H1 (cell line): Measurements from ENCODE around the gene NKG7. TPM values are rescaled to one million over a fixed set of nuclear protein-coding genes. Genes with fewer than 3 reads are reported as not detected.

Experiments used
- CTCF ChIA-PET: fragments of 300-600 bp; sonication (Branson Sonifier 250); formaldehyde crosslinking; loops from one replicate; lab custom pipeline; 2021; ENCODE audit not compliant: partially characterized antibody; lab: Charles Lee
- POLR2A ChIA-PET: fragments of 300-600 bp; sonication (Branson Sonifier 250); formaldehyde crosslinking; loops from one replicate; lab custom pipeline; 2021; ENCODE audit warnings: inconsistent platforms; ENCODE audit not compliant: partially characterized antibody; lab: Charles Lee
- DNase-seq, 2 experiments: peaks; one replicate each; pipeline versions ENCODE4 v3.0.0 to v3.0.0-alpha.2; 2010 to 2022; ENCODE audit warnings: low spot score in 2 of 2, low read depth in 1 of 2, mixed read lengths in 1 of 2
- FAIRE-seq: peaks from 2 replicates; lab custom pipeline; 2011; peaks lifted over from hg19 to GRCh38; lab: Jason Lieb, UNC
- H2AFZ ChIP-seq: 2 replicates; pipeline ENCODE4 v1.8.1; 2012; ENCODE audit warnings: low read length, inconsistent platforms
- H2AK5ac ChIP-seq: 2 replicates; pipeline ENCODE4 v1.6.1; 2013; ENCODE audit warnings: low read depth, low read length
- H2BK120ac ChIP-seq: replicated peaks from 2 replicates; pipeline ENCODE3; 2013; ENCODE audit warnings: low read depth, low read length, inconsistent platforms
- H2BK12ac ChIP-seq: 2 replicates; pipeline ENCODE4 v1.6.1; 2013; ENCODE audit warnings: low read depth, low read length
- H2BK15ac ChIP-seq: 2 replicates; pipeline ENCODE4 v1.6.1; 2013; ENCODE audit warnings: low read length
- H2BK20ac ChIP-seq: 2 replicates; pipeline ENCODE4 v1.6.1; 2013; ENCODE audit warnings: low read length
- H2BK5ac ChIP-seq: 2 replicates; pipeline ENCODE4 v1.6.1; 2013; ENCODE audit warnings: low read depth, low read length
- H3K14ac ChIP-seq: 2 replicates; pipeline ENCODE4 v1.6.1; 2013; ENCODE audit warnings: inconsistent platforms; ENCODE audit not compliant: insufficient read length
- H3K18ac ChIP-seq: 2 replicates; pipeline ENCODE4 v1.6.1; 2013; ENCODE audit warnings: low read length; ENCODE audit errors: extremely low read depth
- H3K23ac ChIP-seq: 2 replicates; pipeline ENCODE4 v1.6.1; 2013; ENCODE audit warnings: inconsistent platforms; ENCODE audit not compliant: insufficient read length
- H3K23me2 ChIP-seq: 2 replicates; pipeline ENCODE4 v1.6.1; 2013; ENCODE audit warnings: low read depth, low read length
- H3K27ac ChIP-seq: 2 replicates; pipeline ENCODE4 v1.6.1; 2011; ENCODE audit warnings: low read depth, low read length, inconsistent platforms
- H3K27me3 ChIP-seq, 4 experiments: replicated peaks in 1 of 4; 1 replicate in 1 of 4; 2 replicates in 3 of 4; pipeline versions ENCODE4 v1.6.1 to v1.8.1; 2011 to 2013; ENCODE audit warnings: low read length in 3 of 4, mild to moderate bottlenecking in 3 of 4, inconsistent platforms in 2 of 4, mixed read lengths in 2 of 4, moderate library complexity in 1 of 4; ENCODE audit not compliant: control insufficient read depth in 3 of 4, insufficient read depth in 3 of 4; ENCODE audit errors: extremely low read depth in 1 of 4
- H3K36me3 ChIP-seq, 4 experiments: 2 replicates each; pipeline versions ENCODE4 v1.6.1 to v1.8.1; 2011 to 2013; ENCODE audit warnings: mild to moderate bottlenecking in 4 of 4, low read length in 3 of 4, moderate library complexity in 2 of 4, control low read depth in 1 of 4, inconsistent platforms in 1 of 4; ENCODE audit not compliant: insufficient read depth in 4 of 4, control insufficient read depth in 2 of 4
- H3K4ac ChIP-seq: replicated peaks from 2 replicates; pipeline ENCODE3; 2013; ENCODE audit warnings: low read length, low read depth, mixed read lengths, inconsistent platforms; ENCODE audit not compliant: insufficient read length
- H3K4me1 ChIP-seq, 4 experiments: replicated peaks in 1 of 4; 1 replicate in 1 of 4; 2 replicates in 3 of 4; pipeline versions ENCODE4 v1.6.1 to v1.8.1; 2011 to 2013; ENCODE audit warnings: low read length in 3 of 4, inconsistent platforms in 2 of 4, mixed read lengths in 1 of 4; ENCODE audit not compliant: insufficient read depth in 4 of 4, control insufficient read depth in 3 of 4
- H3K4me2 ChIP-seq, 2 experiments: 2 replicates each; pipeline versions ENCODE4 v1.6.1 to v1.8.1; 2011 to 2013; ENCODE audit warnings: low read depth in 2 of 2, low read length in 2 of 2, control low read depth in 1 of 2, inconsistent platforms in 1 of 2, mild to moderate bottlenecking in 1 of 2; ENCODE audit not compliant: insufficient read depth in 1 of 2
- H3K4me3 ChIP-seq, 4 experiments: fragments of 200-600, 300-600 bp in 1 of 4; sonication (generic), shearing (Covaris generic), sonication (Bioruptor Twin) in 1 of 4; 2 replicates each; pipeline versions ENCODE4 v1.5.1 to v1.8.1; 2011 to 2016; ENCODE audit warnings: low read length in 4 of 4, low read depth in 3 of 4, control low read depth in 2 of 4, inconsistent platforms in 2 of 4, mild to moderate bottlenecking in 2 of 4, mixed read lengths in 1 of 4, moderate library complexity in 1 of 4; ENCODE audit not compliant: insufficient read depth in 2 of 4; ENCODE audit errors: extremely low read depth in 1 of 4
- H3K56ac ChIP-seq: replicated peaks from 2 replicates; pipeline ENCODE3; 2013; ENCODE audit warnings: low read depth, mild to moderate bottlenecking, mixed read lengths, low read length, inconsistent platforms; ENCODE audit not compliant: insufficient read length
- H3K79me1 ChIP-seq: 2 replicates; pipeline ENCODE4 v1.6.1; 2013; ENCODE audit warnings: low read depth, low read length, control low read depth
- H3K79me2 ChIP-seq, 2 experiments: 2 replicates each; pipeline versions ENCODE4 v1.6.1 to v1.8.1; 2012 to 2013; ENCODE audit warnings: low read length in 2 of 2, mild to moderate bottlenecking in 2 of 2, inconsistent platforms in 1 of 2; ENCODE audit not compliant: insufficient read depth in 2 of 2, control insufficient read depth in 1 of 2
- H3K9ac ChIP-seq, 4 experiments: replicated peaks in 1 of 4; 1 replicate in 1 of 4; 2 replicates in 3 of 4; pipeline versions ENCODE4 v1.6.1 to v1.8.1; 2011 to 2013; ENCODE audit warnings: low read depth in 3 of 4, low read length in 3 of 4, control low read depth in 2 of 4, mild to moderate bottlenecking in 2 of 4, moderate library complexity in 2 of 4, inconsistent platforms in 1 of 4; ENCODE audit errors: extremely low read depth in 1 of 4
- H3K9me3 ChIP-seq, 2 experiments: 2 replicates each; pipeline versions ENCODE4 v1.6.1 to v1.8.1; 2012 to 2013; ENCODE audit warnings: mild to moderate bottlenecking in 2 of 2, moderate library complexity in 2 of 2, control low read depth in 1 of 2, inconsistent platforms in 1 of 2, low read depth in 1 of 2, low read length in 1 of 2, mixed read lengths in 1 of 2; ENCODE audit not compliant: insufficient read depth in 2 of 2
- H4K20me1 ChIP-seq, 2 experiments: replicated peaks in 1 of 2; 2 replicates each; pipeline versions ENCODE3 to v1.8.1; 2011 to 2013; ENCODE audit warnings: inconsistent platforms in 2 of 2, low read length in 2 of 2, mild to moderate bottlenecking in 1 of 2; ENCODE audit not compliant: insufficient read depth in 2 of 2, control insufficient read depth in 1 of 2
- H4K5ac ChIP-seq: 2 replicates; pipeline ENCODE4 v1.6.1; 2013; ENCODE audit warnings: low read length, low read depth, mixed read lengths, inconsistent platforms; ENCODE audit not compliant: insufficient read length
- H4K8ac ChIP-seq: 2 replicates; pipeline ENCODE4 v1.8.0; 2013; ENCODE audit warnings: mild to moderate bottlenecking, moderate library complexity, low read length, inconsistent platforms; ENCODE audit not compliant: insufficient read depth; ENCODE audit errors: extremely low read depth
- H4K91ac ChIP-seq: replicated peaks from 2 replicates; pipeline ENCODE3; 2013; ENCODE audit warnings: low read length, mixed read lengths, inconsistent platforms; ENCODE audit not compliant: insufficient read length
- CBX8 ChIP-seq: fragments of 300-800, 300-1000 bp; sonication (generic); IDR thresholded peaks from 2 replicates; pipeline ENCODE4 v1.7.1; 2016; ENCODE audit warnings: low read depth, low read length, borderline replicate concordance
- CHD2 ChIP-seq: IDR thresholded peaks from 2 replicates; pipeline ENCODE4 v1.6.1; 2012; ENCODE audit warnings: low read length, improper control_type of control experiment
- PHF8 ChIP-seq: fragments of 200-600 bp; sonication (generic); conservative IDR thresholded peaks from 2 replicates; pipeline ENCODE4 v1.7.1; 2012; ENCODE audit warnings: low read depth, mild to moderate bottlenecking, inconsistent platforms, low read length, moderate library complexity
- RNF2 ChIP-seq: fragments of 200-900, 300-1000 bp; sonication (generic); IDR thresholded peaks from 2 replicates; pipeline ENCODE4 v1.7.1; 2016; ENCODE audit warnings: borderline replicate concordance, low read depth, mild to moderate bottlenecking, antibody characterized with exemption, low read length; ENCODE audit not compliant: poor library complexity, severe bottlenecking; ENCODE audit errors: missing control alignments
- WGBS, 2 experiments: shearing (Covaris generic) in 1 of 2; methylation state at CpG; one replicate each; pipeline versions ENCODE4 v1.1.6 to v1.1.7; 2013 to 2015; ENCODE audit warnings: low lambda C conversion rate in 2 of 2, mixed read lengths in 2 of 2, inconsistent platforms in 1 of 2, low coverage in 1 of 2, missing lambda C conversion rate in 1 of 2; ENCODE audit not compliant: insufficient replicate concordance in 2 of 2, insufficient coverage in 1 of 2, insufficient read length in 1 of 2; ENCODE audit errors: extremely low coverage in 1 of 2, missing lambda C conversion rate in 1 of 2; 5-methylcytosine and 5-hydroxymethylcytosine counted together
- long read RNA-seq, 2 experiments: library from RNA in 1 of 2; library from capped mRNA in 1 of 2; stranded (forward); transcript quantifications; one replicate each; pipeline ENCODE4 v2.0.0, GENCODE V29; 2021; ENCODE audit warnings: inconsistent platforms in 1 of 2
- polyA minus RNA-seq, 3 experiments: library from RNA; depleted of rRNA, polyadenylated mRNA; stranded (reverse); fragments of >200 nt; gene quantifications; 1 replicate in 2 of 3; 2 replicates in 1 of 3; pipeline ENCODE4 v1.2.3, GENCODE V29; 2011
- polyA plus RNA-seq, 7 experiments: library from polyadenylated mRNA; depleted of rRNA in 3 of 7; stranded (reverse) in 5 of 7; unstranded in 2 of 7; fragments of >200 nt in 5 of 7; fragments of 200-250 nt in 2 of 7; gene quantifications; 1 replicate in 5 of 7; 2 replicates in 1 of 7; 4 replicates in 1 of 7; pipeline versions ENCODE4 v1.2.1 to v1.2.3, GENCODE V29; 2011 to 2013; ENCODE audit warnings: missing spikeins in 2 of 7, mixed read lengths in 2 of 7
- total RNA-seq: library from RNA; stranded (reverse); fragmentation: NEBNext Ultra II Directional; extraction: Animal tissue kit (Norgen Biotek cat#: 25700); gene quantifications from 2 replicates; pipeline ENCODE4 v1.2.1, GENCODE V29; 2021

The NKG7 gene
- total RNA-seq (not detected in 2 replicates), polyA plus RNA-seq (2011; rRNA removed) (not detected in 2 replicates), polyA minus RNA-seq (2011; rRNA and poly(A)+ RNA removed) (not detected in 2 replicates)
- not detected for polyA plus RNA-seq (2011; cell fraction: cytosol; rRNA removed)
- polyA plus RNA-seq (2011; cell fraction: nucleus; rRNA removed): not detected
- polyA plus RNA-seq (2012, experiment 1 of 2): not detected in 4 replicates
- polyA plus RNA-seq (2012, experiment 2 of 2): not detected
- polyA plus RNA-seq (2013, experiment 1 of 2): not detected
- polyA plus RNA-seq (2013, experiment 2 of 2): not detected
- polyA minus RNA-seq (2011; cell fraction: cytosol; rRNA and poly(A)+ RNA removed): not detected
- polyA minus RNA-seq (2011; cell fraction: nucleus; rRNA and poly(A)+ RNA removed): not detected
- long read RNA-seq, experiment 1: 0 reads
- long read RNA-seq, experiment 2: 0 reads

- H3K36me3 ChIP-seq: no peaks in the 10 kb centered on the region
- DNase-seq: no peak
- H3K79me1 ChIP-seq: no peaks in the 10 kb centered on the region
- 88% methylated on average over 7 of the region's 9 CpGs; no CpG with 5 or more reads in 1 of the 2 experiments for WGBS, 2 experiments
- peak within 1 kb of the TSS; percentile 86; the same call in 1 of the 2 replicates for H4K8ac ChIP-seq
- no peaks in the 10 kb centered on the region for H3K9me3 ChIP-seq
- H2AK5ac ChIP-seq: peak within 1 kb of the TSS; percentile 39; the same call in 1 of the 2 replicates
- no peak within 1 kb of the TSS for H3K18ac ChIP-seq
- H2BK5ac ChIP-seq: no peak within 1 kb of the TSS
- no peak within 1 kb of the TSS for H3K23ac ChIP-seq
- peaks cover 10% of the 10 kb centered on the region; the same call in 1 of the 2 replicates for H3K23me2 ChIP-seq
- H2AFZ ChIP-seq: no peak within 1 kb of the TSS
- no peak within 1 kb of the TSS for H2BK120ac ChIP-seq
- no peak within 1 kb of the TSS for H2BK15ac ChIP-seq
- H3K4me1 ChIP-seq: peaks cover 0 to 9% (median 8%) of the 10 kb centered on the region in 4 experiments; a peak in 5 of 7 replicates
- no peak within 1 kb of the TSS for H3K4me3 ChIP-seq
- no peaks in the 10 kb centered on the region; a peak in 2 of 7 replicates for H3K27me3 ChIP-seq
- H3K4ac ChIP-seq: no peak within 1 kb of the TSS
- H4K5ac ChIP-seq: no peak within 1 kb of the TSS
- no peak within 1 kb of the TSS for H3K27ac ChIP-seq
- H3K14ac ChIP-seq: no peak within 1 kb of the TSS
- POLR2A ChIA-PET: interaction anchor here (1.3 to 2.7 kb wide), 3 partner anchors 8 to 22 kb away, joined by 3 to 11 read pairs (median 5); partner anchors contain the start of gene C19orf84
- H4K91ac ChIP-seq: no peak within 1 kb of the TSS
- FAIRE-seq: no peak
- no peak within 1 kb of the TSS for H3K4me2 ChIP-seq
- H3K56ac ChIP-seq: no peak within 1 kb of the TSS
- H4K20me1 ChIP-seq: no peaks in the 10 kb centered on the region
- H2BK12ac ChIP-seq: no peak within 1 kb of the TSS
- no peak within 1 kb of the TSS for H3K9ac ChIP-seq
- CTCF ChIA-PET: interaction anchor here (0.9 to 1.8 kb wide), 4 partner anchors 24 to 49 kb away, joined by 3 to 5 read pairs (median 4); partner anchors contain the start of gene SIGLEC10
- no peak within 1 kb of the TSS for H2BK20ac ChIP-seq
- no peaks in the 10 kb centered on the region for H3K79me2 ChIP-seq
- no peak for TF ChIP-seq PHF8
- no peak for TF ChIP-seq CBX8
- no peak for TF ChIP-seq RNF2
- no peak for TF ChIP-seq CHD2
Measured at GRCh38 chr19:51372649-51373504, at the start of gene NKG7. Gene NKG7 (minus strand): TSS chr19:51372654. CDS start chr19:51372535, 119 bp downstream.
